ENCODE results near the gene DNMT1. TPM values are rescaled to one million over a fixed set of nuclear protein-coding genes. Genes with fewer than 3 reads are reported as not detected.

The DNMT1 gene
- polyA plus RNA-seq, 3 donors = 17.6 to 72.5 (median 19.0) TPM

GRCh38 chr19:10114651-10115391 lies 79.9 kb downstream of the DNMT1 start:
- TF ChIP-seq CTCF (IDR thresholded peaks at IDR 0.05) = no peak
- Mint-ChIP-seq H3K27ac (peak overlapping the region in 5 of 7 donors; percentile 20 to 82 (median 73)), H3K9me3 (no peaks in the 10 kb centered on the region), H3K36me3 (peaks cover 41 to 65% of the 10 kb centered on the region in 2 donors), H3K4me3 (no peak overlapping the region), H3K27me3 (ENCODE audit: low read depth in 3 of 3) (no peaks in the 10 kb centered on the region), H3K4me1 (peaks cover 45% of the 10 kb centered on the region)
- no peak overlapping the region for H3K27ac ChIP-seq (ENCODE audit: low read depth in 1 of 2, low read length in 2 of 2)
- H3K4me2 ChIP-seq (replicated peaks; ENCODE audit: extremely low read depth, low read length, poor library complexity, severe bottlenecking) = no peak overlapping the region
- H3K27me3 ChIP-seq (ENCODE audit: control insufficient read depth in 2 of 2, insufficient read depth in 2 of 2, low read length in 2 of 2) = no peaks in the 10 kb centered on the region
- peak in 1 of 3 donors; percentile 5 for DNase-seq
- intact Hi-C loops (cut with micrococcal nuclease) = no loop called here
- H3K79me2 ChIP-seq (ENCODE audit: insufficient read depth, low read length) = peaks cover 33% of the 10 kb centered on the region
- no peaks in the 10 kb centered on the region for H3K9me3 ChIP-seq (replicated peaks in 1 of 2; ENCODE audit: control insufficient read depth in 1 of 2, insufficient read depth in 1 of 2, low read length in 2 of 2)
- no peak overlapping the region for H3K9ac ChIP-seq (ENCODE audit: insufficient read depth, low read length, poor library complexity, severe bottlenecking)
- no peak overlapping the region for H2AFZ ChIP-seq (ENCODE audit: insufficient read depth, low read depth, low read length, poor library complexity, severe bottlenecking)
- H4K20me1 ChIP-seq (ENCODE audit: insufficient read depth, low read length) = peaks cover 54% of the 10 kb centered on the region
- peaks cover 44 to 51% of the 10 kb centered on the region in 2 donors for H3K4me1 ChIP-seq (ENCODE audit: control insufficient read depth in 1 of 2, insufficient read depth in 2 of 2, low read length in 2 of 2)
- no peak overlapping the region for H3K4me3 ChIP-seq (replicated peaks in 1 of 3; ENCODE audit: low read depth in 2 of 3, low read length in 3 of 3)
- H3K36me3 ChIP-seq (replicated peaks in 1 of 2; ENCODE audit: control insufficient read depth in 1 of 2, insufficient read depth in 2 of 2, low read length in 2 of 2) = peaks cover 52 to 54% of the 10 kb centered on the region in 2 donors
- WGBS (ENCODE audit: insufficient coverage) = 89% methylated on average over 22 of the region's 26 CpGs

GRCh38 chr19:10113964-10114650 lies 80.6 kb downstream of the DNMT1 start:
- Mint-ChIP-seq H3K27ac (peak overlapping the region in 4 of 7 donors; percentile 40 to 82 (median 52)), H3K4me3 (no peak overlapping the region), H3K36me3 (peaks cover 49 to 73% of the 10 kb centered on the region in 2 donors), H3K27me3 (ENCODE audit: low read depth in 3 of 3) (no peaks in the 10 kb centered on the region), H3K9me3 (no peaks in the 10 kb centered on the region), H3K4me1 (peaks cover 44% of the 10 kb centered on the region)
- WGBS (ENCODE audit: insufficient coverage) = 94% methylated on average over 43 of the region's 43 CpGs
- Histone ChIP-seq H3K9me3 (replicated peaks in 1 of 2; ENCODE audit: control insufficient read depth in 1 of 2, insufficient read depth in 1 of 2, low read length in 2 of 2) (no peaks in the 10 kb centered on the region), H3K79me2 (ENCODE audit: insufficient read depth, low read length) (peaks cover 34% of the 10 kb centered on the region), H2AFZ (ENCODE audit: insufficient read depth, low read depth, low read length, poor library complexity, severe bottlenecking) (no peak overlapping the region), H3K9ac (ENCODE audit: insufficient read depth, low read length, poor library complexity, severe bottlenecking) (no peak overlapping the region), H4K20me1 (ENCODE audit: insufficient read depth, low read length) (peaks cover 50% of the 10 kb centered on the region), H3K4me2 (replicated peaks; ENCODE audit: extremely low read depth, low read length, poor library complexity, severe bottlenecking) (no peak overlapping the region), H3K27ac (ENCODE audit: low read depth in 1 of 2, low read length in 2 of 2) (no peak overlapping the region), H3K4me1 (ENCODE audit: control insufficient read depth in 1 of 2, insufficient read depth in 2 of 2, low read length in 2 of 2) (peaks cover 42 to 48% of the 10 kb centered on the region in 2 donors), H3K36me3 (replicated peaks in 1 of 2; ENCODE audit: control insufficient read depth in 1 of 2, insufficient read depth in 2 of 2, low read length in 2 of 2) (peaks cover 59 to 61% of the 10 kb centered on the region in 2 donors), H3K27me3 (ENCODE audit: control insufficient read depth in 2 of 2, insufficient read depth in 2 of 2, low read length in 2 of 2) (no peaks in the 10 kb centered on the region), H3K4me3 (replicated peaks in 1 of 3; ENCODE audit: low read depth in 2 of 3, low read length in 3 of 3) (no peak overlapping the region)
- TF ChIP-seq CTCF (IDR thresholded peaks at IDR 0.05) = no peak
- no peak for DNase-seq
- intact Hi-C loops (cut with micrococcal nuclease) = no loop called here

All from CD14-positive monocyte (primary cell).